ENCODE measurements around the gene ADPRHL1.

Gene ADPRHL1

DNA sequence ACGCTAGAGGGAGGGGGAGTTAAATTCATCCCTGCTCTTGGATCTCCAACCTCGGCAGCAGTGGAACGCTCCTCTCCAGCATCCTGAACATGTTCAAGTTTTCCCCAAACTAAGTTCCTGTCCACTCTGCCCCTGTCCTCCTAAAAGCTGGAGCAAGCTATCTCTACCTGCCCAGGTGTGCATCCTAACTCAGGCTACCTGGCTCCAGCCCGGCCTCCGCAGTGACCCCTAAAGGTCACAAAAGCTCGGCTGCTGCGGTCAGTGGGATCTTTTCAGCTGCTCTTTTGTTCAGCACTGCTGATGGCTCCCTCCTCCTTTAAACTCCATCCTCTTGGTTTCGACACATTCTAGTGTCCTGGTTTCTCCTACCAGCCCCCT, 35.9 kb upstream of the ADPRHL1 start:
- peak overlapping the region; percentile 92 for H3K4me3 ChIP-seq (ENCODE audit: low read depth, low read length)

DNA sequence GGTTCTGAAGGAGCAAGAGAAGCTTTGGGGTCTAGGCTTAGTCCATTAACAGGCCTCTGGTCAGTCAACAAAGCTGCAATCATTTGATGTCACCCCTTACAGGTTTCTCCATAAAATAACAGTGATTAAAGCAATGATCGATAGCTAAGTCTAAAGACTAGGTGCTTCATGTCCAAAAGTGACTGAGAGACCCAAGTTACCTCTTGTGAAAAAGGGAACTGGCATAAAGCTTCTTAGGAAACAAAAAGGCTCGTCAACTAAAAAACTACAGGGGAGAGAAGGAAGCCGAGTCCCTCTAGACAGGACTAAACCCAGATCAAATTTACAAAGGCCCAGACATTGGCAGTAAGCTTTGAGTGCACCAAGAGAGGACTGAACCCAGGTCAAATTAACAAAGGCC, 35.0 kb upstream of the ADPRHL1 start:
- TF ChIP-seq, protein P1, sequence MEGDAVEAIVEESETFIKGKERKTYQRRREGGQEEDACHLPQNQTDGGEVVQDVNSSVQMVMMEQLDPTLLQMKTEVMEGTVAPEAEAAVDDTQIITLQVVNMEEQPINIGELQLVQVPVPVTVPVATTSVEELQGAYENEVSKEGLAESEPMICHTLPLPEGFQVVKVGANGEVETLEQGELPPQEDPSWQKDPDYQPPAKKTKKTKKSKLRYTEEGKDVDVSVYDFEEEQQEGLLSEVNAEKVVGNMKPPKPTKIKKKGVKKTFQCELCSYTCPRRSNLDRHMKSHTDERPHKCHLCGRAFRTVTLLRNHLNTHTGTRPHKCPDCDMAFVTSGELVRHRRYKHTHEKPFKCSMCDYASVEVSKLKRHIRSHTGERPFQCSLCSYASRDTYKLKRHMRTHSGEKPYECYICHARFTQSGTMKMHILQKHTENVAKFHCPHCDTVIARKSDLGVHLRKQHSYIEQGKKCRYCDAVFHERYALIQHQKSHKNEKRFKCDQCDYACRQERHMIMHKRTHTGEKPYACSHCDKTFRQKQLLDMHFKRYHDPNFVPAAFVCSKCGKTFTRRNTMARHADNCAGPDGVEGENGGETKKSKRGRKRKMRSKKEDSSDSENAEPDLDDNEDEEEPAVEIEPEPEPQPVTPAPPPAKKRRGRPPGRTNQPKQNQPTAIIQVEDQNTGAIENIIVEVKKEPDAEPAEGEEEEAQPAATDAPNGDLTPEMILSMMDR (IDR thresholded peaks at IDR 0.05; ENCODE audit: low read depth, low read length) = no peak
- H3K4me3 ChIP-seq (ENCODE audit: low read depth, low read length) = no peak overlapping the region

More for the DNA sequence above, 35.9 kb upstream of the ADPRHL1 start:
- TF ChIP-seq, protein P1 (IDR thresholded peaks at IDR 0.05; ENCODE audit: low read depth, low read length) = no peak

DNA sequence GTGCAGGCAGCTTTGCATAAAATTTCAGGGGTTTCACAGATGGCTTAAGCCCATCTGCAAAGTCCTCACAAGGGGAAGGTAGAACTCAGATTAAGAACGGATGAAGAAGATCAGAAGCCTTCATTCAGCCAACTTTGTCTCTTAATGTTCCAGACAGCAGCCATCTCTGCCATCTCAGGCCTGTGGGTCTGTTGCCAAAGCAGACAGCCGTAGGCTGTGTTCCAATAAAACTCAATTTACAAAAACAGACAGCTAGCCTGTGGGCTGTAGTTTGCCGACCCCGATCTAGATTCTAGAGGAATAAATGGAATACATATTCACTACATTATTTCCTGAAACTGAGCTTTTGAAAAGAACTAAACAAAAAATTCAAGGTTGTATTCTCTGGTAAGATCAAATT, 33.4 kb upstream of the ADPRHL1 start:
- TF ChIP-seq, protein P1 (IDR thresholded peaks at IDR 0.05; ENCODE audit: low read depth, low read length) = no peak
- H3K4me3 ChIP-seq (ENCODE audit: low read depth, low read length) = no peak overlapping the region

DNA sequence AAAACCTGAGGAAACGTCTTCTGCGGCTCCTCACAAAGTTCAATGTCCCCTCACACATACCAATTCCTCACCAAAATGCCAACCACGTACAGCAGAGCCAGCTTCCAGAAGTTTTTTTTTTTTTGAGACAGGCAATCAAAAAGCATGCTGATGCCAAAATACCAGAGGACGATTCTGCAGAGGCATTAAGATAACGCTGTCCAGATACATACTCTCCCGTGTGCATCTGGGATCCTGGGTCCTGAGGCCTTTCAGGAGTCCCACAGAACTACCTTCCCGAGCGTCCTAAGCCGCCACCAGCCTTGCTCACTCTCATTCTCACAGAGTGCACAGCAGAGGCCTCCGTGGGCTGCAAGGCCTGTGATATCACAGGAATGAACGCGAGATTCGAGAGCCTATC, 32.3 kb upstream of the ADPRHL1 start:
- H3K4me3 ChIP-seq (ENCODE audit: low read depth, low read length) = no peak overlapping the region
- TF ChIP-seq, protein P1 (IDR thresholded peaks at IDR 0.05; ENCODE audit: low read depth, low read length) = no peak

DNA sequence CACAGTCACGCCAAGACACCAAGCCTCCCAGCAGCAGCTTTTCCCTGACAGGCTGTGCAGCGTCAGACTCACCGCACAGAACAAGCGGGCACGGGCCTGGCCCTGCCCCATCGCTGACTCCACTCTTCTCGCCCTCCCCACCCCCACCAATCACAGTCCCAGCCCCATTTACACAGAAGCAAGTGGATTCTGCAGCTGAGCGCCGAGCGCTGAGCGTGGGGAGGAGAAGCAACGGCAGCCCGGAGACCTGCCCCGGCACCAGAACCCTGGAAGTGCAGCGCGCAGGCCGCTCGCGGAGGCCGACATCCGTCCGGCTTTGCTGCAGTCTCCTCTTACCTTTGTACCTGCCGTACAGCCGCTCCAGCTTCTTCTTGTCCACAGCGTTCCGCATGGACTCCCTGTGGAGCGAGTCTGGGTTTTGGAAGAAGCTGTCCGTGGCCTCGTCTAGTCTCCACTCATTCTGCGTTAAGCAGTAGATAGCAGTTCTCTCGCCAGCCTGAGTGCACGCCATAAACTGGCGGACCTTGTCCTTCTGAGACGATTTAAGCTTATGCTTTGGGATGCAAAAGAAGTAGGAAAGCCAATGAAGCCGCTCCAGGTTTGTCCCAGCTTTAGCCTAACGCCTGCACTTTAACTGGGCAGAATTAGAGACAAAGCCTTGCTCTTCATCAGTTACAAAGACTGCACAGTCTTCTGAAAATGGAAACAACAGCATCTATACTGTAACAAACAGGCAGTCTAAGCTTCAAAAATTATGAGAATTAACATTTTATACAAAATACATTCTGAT, 30.4 kb upstream of the ADPRHL1 start:
- TF ChIP-seq, protein P1 (IDR thresholded peaks at IDR 0.05; ENCODE audit: low read depth, low read length) = no peak
- H3K4me3 ChIP-seq (ENCODE audit: low read depth, low read length) = no peak overlapping the region

DNA sequence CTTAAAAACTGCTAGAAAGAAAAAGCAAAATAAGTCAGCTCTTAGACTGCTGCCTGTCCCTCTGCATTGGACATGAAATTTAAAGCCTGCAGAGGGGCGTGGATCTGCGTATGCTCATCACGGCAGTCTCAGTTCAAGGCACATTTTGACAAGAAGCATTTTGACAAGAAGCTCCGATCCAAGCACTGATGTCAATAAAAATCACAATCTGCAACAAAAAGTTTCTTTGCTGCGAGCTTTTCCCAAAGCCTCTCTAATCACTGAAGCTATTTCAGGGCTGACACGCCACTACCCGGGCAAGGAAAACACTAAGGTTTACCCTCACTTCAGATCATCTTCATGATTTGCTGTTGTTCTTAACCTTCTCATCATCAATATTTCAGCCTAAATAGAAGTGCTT, 29.8 kb upstream of the ADPRHL1 start:
- H3K4me3 ChIP-seq (ENCODE audit: low read depth, low read length) = no peak overlapping the region
- TF ChIP-seq, protein P1 (IDR thresholded peaks at IDR 0.05; ENCODE audit: low read depth, low read length) = no peak

DNA sequence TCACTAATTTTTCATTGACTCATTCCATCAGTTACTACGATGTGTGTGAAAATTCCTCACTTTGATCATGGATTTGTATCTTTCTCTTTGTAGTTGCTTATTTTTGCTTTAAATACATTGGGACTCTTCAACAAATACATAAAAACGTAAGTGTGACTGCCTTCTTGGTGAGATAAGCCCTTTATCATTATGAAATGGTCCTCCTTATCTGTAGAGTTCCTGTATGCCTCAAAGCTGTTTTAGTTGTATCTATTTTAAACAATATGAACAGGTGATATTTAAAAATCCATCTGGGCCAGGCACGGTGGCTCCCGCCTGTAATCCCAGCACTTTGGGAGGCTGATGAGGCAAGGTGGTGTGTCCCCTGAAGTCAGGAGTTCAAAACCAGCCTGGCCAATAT, 25.9 kb upstream of the ADPRHL1 start:
- TF ChIP-seq, protein P1 (IDR thresholded peaks at IDR 0.05; ENCODE audit: low read depth, low read length) = no peak
- H3K4me3 ChIP-seq (ENCODE audit: low read depth, low read length) = no peak overlapping the region
